ENCODE measurements around the gene BHLHA9.
A peak's percentile ranks its signal among the peaks of the same experiment; 100 is the strongest.
"Not testable (repeated sequence)": the region's sequence is repeated elsewhere in the genome, so short reads cannot be mapped to it uniquely, and the experiment has no call there.

Gene BHLHA9

GRCh38 chr17:1270210-1271029 is at the start of gene BHLHA9:
Gene BHLHA9 (plus strand): TSS chr17:1270444. CDS start chr17:1270564, 120 bp downstream.
- no peak for DNase-seq

GRCh38 chr17:1221209-1221608 is 49.0 kb upstream of the BHLHA9 start:
- no peak for DNase-seq

DNA sequence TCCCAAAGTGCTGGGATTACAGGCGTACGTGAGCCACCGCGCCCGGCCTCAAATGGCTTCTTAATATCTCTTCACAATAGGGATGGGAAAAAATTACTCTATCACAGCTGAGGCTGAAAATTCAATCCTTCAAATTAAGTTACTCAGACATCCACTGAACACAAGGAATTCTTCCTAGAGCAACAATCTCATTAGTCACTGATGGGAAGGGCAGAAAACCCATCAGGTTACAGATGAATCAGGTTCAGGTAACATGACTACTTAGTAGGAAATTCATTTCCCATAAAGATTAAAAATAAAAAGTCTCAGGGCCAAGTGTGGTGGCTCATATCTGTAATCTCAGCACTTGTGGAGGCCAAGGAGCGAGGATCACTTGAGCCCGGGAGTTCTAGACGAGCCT is 47.9 kb upstream of the BHLHA9 start:
- no peak for DNase-seq

DNA sequence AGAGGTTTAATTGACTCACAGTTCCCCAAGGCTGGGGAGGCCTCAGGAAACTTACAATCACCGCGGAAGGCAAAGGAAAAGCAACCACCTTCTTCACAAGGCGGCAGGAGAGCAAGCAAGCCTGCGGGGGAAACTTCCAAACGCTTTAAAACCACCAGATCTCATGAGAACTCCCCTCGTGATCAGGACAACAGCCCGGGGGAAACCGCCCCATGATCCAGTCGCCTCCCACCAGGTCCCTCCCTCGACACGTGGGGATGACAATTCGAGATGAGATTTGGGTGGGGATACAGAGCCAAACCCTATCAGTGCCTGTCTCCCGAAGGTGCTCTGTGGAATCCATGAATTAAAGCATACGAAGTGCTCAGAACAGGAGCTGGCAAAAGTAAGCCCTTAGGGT is 46.6 kb upstream of the BHLHA9 start:
- DNase-seq = no peak

GRCh38 chr17:1224330-1224729 is 45.9 kb upstream of the BHLHA9 start:
- no peak for DNase-seq

- DNase-seq = no peak
Measured at GRCh38 chr17:1226308-1226707, 43.9 kb upstream of the BHLHA9 start.

DNA sequence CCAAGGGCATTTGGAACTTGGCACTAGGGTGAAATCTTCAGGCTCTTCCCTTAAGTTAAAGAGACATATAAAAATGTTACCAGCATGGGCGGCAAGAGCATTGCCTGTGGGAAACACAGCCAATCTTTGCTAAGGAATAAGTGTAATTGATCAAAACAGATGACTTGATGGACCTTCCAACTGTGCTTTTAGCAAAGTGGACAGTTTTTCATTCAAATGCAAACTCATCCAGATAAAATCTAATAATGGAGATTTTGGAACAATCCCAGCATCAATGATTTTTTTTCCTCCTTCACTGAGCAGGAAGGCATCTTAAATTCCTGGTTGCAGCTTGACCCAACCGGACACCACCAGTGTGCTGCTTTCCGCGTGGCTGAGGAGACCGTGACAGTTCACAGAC is 42.9 kb upstream of the BHLHA9 start:
- DNase-seq = no peak

- peak; percentile 7 to 19 for DNase-seq
Measured at GRCh38 chr17:1227917-1228780, 42.1 kb upstream of the BHLHA9 start.

DNA sequence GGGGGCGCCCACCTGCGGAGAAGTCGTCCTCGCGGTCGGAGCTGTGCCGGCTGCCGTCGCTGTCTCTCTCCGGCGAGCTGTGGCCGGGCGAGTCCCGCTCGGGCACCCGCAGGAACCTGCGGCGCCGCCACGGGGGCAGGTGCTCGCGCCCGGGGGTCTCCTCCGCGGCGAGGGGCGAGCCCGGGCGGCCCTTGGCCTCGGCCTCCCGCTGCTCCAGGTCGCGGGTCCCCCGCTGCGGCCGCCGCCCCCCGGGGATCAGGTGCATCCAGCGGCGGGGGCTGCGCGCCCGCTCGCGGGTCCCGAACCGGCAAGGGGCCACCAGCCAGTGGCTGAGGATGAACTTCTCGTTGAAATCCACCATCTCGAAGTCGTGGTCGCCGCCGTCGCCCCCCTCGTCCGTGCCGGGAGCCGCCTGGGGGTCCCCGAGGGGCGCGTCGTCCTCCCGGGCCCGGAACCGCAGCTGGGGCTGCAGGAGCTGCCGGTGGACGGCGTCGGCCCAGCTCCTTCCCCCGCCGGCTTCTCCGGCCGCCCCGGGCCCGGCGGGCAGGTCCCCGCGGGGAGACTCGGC is 41.4 kb upstream of the BHLHA9 start:
- DNase-seq = no peak

DNA sequence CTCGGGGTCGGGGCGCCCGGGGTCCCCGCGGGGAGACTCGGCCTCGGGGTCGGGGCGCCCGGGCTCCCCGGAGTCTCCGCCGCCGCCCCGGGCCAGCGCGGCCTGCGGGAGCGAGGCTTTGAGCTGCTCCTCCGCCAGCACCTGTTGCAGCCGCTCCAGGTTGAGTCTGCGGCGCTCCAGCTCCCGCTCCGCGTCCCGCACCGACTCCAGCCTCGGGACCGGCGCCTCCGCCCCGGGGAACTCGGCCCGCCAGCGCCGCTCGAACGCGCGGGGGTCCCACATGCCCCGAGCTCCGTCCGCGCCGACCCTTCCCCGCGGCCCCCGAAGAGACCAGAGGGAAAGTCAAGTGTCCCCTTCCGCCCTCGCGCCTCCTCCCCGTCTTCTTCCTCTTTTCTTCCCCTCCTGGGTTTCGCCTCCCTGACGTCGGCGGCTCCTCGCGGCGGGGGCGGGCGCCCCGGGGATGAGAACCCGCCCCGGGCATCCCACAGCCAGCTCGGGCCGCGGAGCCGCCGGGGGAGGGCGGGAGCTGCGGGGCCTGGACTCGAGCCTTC is 40.8 kb upstream of the BHLHA9 start:
- DNase-seq = peak; percentile 30 to 48

DNA sequence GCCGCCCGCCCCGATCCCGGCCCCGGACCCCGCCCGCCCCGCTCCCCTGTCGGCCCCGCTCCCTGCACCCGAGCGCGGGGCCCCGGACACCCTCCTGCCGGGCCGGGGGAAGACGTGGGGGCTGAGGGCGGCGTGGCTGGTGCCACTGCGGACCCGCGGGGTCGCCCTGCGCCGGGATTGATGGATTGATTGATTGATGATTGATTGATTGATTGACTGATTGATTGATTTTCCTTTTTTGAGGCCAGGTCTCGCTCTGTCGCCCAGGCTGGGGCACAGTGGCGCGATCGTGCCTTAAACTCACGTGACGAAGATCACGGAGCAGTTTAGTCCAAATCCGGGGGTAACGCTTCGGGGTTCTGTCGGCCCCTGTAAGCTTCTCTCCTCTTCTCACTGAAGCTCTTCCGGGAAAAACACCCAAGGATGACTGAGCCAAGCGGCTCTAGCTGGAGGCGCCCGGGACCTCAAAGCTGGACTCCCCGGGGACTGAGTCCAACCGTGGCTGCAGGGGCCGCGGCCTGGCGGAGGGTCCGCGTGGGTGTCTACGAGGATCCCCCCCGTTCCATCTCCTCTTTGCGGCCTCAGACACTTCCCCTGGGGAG is 40.2 kb upstream of the BHLHA9 start:
- no peak for DNase-seq

GRCh38 chr17:1231456-1231855 is 38.8 kb upstream of the BHLHA9 start:
- DNase-seq = no peak

- no peak for DNase-seq
Measured at GRCh38 chr17:1232331-1232730, 37.9 kb upstream of the BHLHA9 start.

GRCh38 chr17:1232786-1233185 is 37.5 kb upstream of the BHLHA9 start:
- no peak for DNase-seq

GRCh38 chr17:1234455-1234854 is 35.8 kb upstream of the BHLHA9 start:
- DNase-seq = no peak

DNA sequence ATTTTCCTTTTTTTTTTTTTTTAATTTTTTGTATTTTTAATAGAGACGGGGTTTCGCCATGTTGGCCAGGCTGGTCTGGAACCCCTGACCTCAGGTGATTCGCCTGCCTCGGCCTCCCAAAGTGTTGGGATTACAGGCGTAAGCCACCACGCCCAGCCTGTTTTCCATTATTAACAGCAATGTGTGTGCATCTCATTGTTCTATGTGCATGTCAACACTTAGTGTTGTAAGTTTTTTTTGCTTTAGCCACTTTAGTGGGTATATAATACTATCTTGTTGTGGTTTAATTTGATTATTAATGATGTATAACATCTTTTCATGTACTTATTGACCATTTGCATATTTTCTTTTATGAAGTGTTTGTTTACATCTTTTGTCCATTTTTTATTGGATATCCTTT is 32.8 kb upstream of the BHLHA9 start:
- no peak for DNase-seq

DNA sequence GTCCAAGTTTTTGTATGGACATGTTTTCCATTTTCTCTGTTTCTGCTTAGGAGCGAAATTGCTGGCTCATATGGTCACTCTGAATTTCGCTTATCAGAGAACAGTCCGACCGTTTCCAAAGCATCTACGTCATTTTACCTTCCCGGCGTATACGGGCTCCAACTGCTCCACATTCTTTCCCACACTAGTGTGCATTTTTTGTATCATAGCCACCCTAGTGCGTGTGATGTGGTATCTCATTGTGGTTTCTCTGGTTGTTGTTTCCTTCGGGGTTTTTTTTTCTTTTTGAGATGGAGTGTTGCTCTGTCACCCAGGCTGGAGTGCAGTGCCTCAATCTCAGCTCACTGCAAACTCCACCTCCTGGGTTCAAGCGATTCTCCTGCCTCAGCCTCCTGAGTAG is 31.0 kb upstream of the BHLHA9 start:
- no peak for DNase-seq

DNA sequence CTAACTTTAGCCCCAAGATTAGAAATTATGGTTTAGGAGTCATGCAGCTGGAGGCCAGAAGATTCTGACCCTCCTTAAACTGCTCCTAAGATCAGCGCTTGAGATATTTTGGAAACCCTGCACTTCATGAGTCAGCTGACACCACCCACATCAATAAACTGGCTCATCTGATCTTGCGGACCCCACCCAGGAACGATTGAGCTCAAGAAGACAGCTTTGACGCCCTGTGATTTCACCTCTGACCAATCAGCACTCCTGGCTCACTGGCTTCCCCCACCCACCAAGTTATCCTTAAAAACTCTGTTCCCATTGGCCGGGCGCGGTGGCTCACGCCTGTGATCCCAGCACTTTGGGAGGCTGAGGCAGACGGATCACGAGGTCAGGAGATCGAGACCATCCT is 29.8 kb upstream of the BHLHA9 start:
- not testable (repeated sequence) for DNase-seq

DNA sequence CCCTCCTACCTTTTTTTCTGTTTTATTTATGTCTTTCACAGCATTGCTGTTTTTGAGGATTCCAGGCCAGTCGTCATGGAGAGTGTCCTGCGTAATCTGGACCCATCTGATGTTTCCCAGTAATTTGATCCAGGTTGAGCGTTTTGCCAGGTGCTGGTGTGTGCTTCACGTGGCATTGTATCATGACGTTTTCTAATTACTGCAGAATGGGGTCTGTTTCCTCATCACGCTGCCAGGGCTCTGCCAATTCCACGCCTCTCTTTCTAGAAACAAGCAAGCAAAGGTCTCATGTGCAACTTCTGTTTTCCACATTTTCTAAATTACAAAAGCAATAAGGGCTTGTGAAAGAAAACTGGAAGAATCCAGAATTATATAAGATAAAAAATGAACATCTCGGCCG is 28.3 kb upstream of the BHLHA9 start:
- DNase-seq = no peak

- DNase-seq = no peak
Measured at GRCh38 chr17:1244606-1245012, 25.6 kb upstream of the BHLHA9 start.

- DNase-seq = no peak
Measured at GRCh38 chr17:1251866-1252608, 18.2 kb upstream of the BHLHA9 start.

- DNase-seq = no peak
Measured at GRCh38 chr17:1255041-1255440, 15.2 kb upstream of the BHLHA9 start.

Measured in AML-193 (cell line).